Colonic mucosa (tissue), 4 donors: ENCODE measurements around the gene ARHGAP22. TPM values are rescaled to one million over a fixed set of nuclear protein-coding genes. Genes with fewer than 3 reads are reported as not detected.

Source experiments
- DNase-seq: peaks from one replicate; pipeline ENCODE4 v3.0.0-alpha.2; 2020
- H3K27ac ChIP-seq: fragments of 200-600 bp; one replicate; pipeline ENCODE4 v1.8.0; 2021
- H3K27me3 ChIP-seq: fragments of 200-600 bp; one replicate; pipeline ENCODE4 v1.8.0; 2021
- H3K36me3 ChIP-seq: fragments of 200-600 bp; one replicate; pipeline ENCODE4 v1.8.0; 2021
- H3K4me1 ChIP-seq: fragments of 200-600 bp; one replicate; pipeline ENCODE4 v1.8.0; 2021; ENCODE audit warnings: mild to moderate bottlenecking
- H3K4me3 ChIP-seq: fragments of 200-600 bp; one replicate; pipeline ENCODE4 v1.8.0; 2021
- H3K9ac ChIP-seq, 2 donors: one replicate each; pipeline ENCODE4 v1.7.0; 2013; ENCODE audit warnings: control low read depth in 2 of 2, low read depth in 2 of 2, low read length in 2 of 2
- H3K9me3 ChIP-seq: fragments of 200-600 bp; one replicate; pipeline ENCODE4 v1.8.0; 2021
- intact Hi-C: fragments of 100-400 bp; cut with DNase I; formaldehyde crosslinking; loops from one replicate; pipeline ENCODE4 v1.14.1; 2022
- total RNA-seq, 2 donors: library from RNA; stranded (reverse); fragmentation: NEBNext Ultra II Directional in 1 of 2; extraction: Animal tissue kit (Norgen Biotek cat#: 25700) in 1 of 2; gene quantifications; one replicate each; pipeline ENCODE4 v1.2.1, GENCODE V29; 2021
- TF ChIP-seq, protein P1 (sequence below): fragments of 200-600 bp; IDR thresholded peaks from one replicate; pipeline ENCODE4 v1.8.0; 2022; ENCODE audit warnings: antibody characterized with exemption, mild to moderate bottlenecking
- donor health status: healthy.
- donor health status: DM: no; HTN: no; CAD: no.
- donor health status: DM: no; HTN: no; CAD: no.

ARHGAP22 gene
- total RNA-seq, 2 donors from 2014 or later, result 0.86 to 1.6 TPM

DNA sequence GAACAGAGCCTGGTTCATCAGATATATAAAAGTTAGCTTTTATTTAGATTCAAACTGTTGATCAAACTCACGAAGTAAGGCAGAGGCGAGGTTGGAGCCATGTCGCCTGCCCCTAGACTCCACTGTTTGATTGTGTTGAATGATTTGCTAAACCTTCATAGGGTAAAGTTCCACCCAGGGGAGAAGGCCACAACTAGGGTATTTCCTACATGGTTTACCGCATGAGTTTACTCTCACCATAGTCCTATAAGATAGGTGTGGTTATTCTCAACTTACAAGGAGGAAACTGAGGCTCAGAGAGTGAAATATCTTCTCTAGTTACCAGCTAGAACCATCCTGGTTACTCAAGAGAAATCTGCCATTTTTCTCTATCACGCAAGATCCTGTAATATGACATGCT, 31.8 kb downstream of the ARHGAP22 start:
- intact Hi-C loops, result no loop called here
- H3K9me3 ChIP-seq, result no peaks in the 10 kb centered on the region
- DNase-seq, result no peak
- no peak overlapping the region for H3K9ac ChIP-seq
- H3K27me3 ChIP-seq, result no peaks in the 10 kb centered on the region
- no peaks in the 10 kb centered on the region for H3K36me3 ChIP-seq
- no peak overlapping the region for H3K4me3 ChIP-seq
- H3K4me1 ChIP-seq, result no peaks in the 10 kb centered on the region
- TF ChIP-seq, protein P1, sequence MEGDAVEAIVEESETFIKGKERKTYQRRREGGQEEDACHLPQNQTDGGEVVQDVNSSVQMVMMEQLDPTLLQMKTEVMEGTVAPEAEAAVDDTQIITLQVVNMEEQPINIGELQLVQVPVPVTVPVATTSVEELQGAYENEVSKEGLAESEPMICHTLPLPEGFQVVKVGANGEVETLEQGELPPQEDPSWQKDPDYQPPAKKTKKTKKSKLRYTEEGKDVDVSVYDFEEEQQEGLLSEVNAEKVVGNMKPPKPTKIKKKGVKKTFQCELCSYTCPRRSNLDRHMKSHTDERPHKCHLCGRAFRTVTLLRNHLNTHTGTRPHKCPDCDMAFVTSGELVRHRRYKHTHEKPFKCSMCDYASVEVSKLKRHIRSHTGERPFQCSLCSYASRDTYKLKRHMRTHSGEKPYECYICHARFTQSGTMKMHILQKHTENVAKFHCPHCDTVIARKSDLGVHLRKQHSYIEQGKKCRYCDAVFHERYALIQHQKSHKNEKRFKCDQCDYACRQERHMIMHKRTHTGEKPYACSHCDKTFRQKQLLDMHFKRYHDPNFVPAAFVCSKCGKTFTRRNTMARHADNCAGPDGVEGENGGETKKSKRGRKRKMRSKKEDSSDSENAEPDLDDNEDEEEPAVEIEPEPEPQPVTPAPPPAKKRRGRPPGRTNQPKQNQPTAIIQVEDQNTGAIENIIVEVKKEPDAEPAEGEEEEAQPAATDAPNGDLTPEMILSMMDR, result no peak
- no peak overlapping the region for H3K27ac ChIP-seq

- Histone ChIP-seq H3K27me3 (no peaks in the 10 kb centered on the region), H3K36me3 (no peaks in the 10 kb centered on the region), H3K9ac (no peak overlapping the region), H3K4me3 (no peak overlapping the region), H3K27ac (no peak overlapping the region), H3K9me3 (no peaks in the 10 kb centered on the region), H3K4me1 (no peaks in the 10 kb centered on the region)
- TF ChIP-seq, protein P1, result no peak
- intact Hi-C loops, result no loop called here
- DNase-seq, result no peak
Observed at GRCh38 chr10:48572414-48572813, 32.5 kb downstream of the ARHGAP22 start.

- H3K4me1 ChIP-seq, result no peaks in the 10 kb centered on the region
- H3K9me3 ChIP-seq, result no peaks in the 10 kb centered on the region
- no peak overlapping the region for H3K9ac ChIP-seq
- TF ChIP-seq, protein P1, result no peak
- H3K27me3 ChIP-seq, result no peaks in the 10 kb centered on the region
- no peak overlapping the region for H3K4me3 ChIP-seq
- no peak overlapping the region for H3K27ac ChIP-seq
- intact Hi-C loops, result no loop called here
- no peak for DNase-seq
- H3K36me3 ChIP-seq, result no peaks in the 10 kb centered on the region
Observed at GRCh38 chr10:48568546-48568945, 36.3 kb downstream of the ARHGAP22 start.

GRCh38 chr10:48568131-48568530, 36.7 kb downstream of the ARHGAP22 start:
- TF ChIP-seq, protein P1, result no peak
- Histone ChIP-seq H3K9ac (no peak overlapping the region), H3K4me3 (no peak overlapping the region), H3K9me3 (no peaks in the 10 kb centered on the region), H3K36me3 (no peaks in the 10 kb centered on the region), H3K27ac (no peak overlapping the region), H3K4me1 (no peaks in the 10 kb centered on the region), H3K27me3 (no peaks in the 10 kb centered on the region)
- no peak for DNase-seq
- intact Hi-C loops, result no loop called here

DNA sequence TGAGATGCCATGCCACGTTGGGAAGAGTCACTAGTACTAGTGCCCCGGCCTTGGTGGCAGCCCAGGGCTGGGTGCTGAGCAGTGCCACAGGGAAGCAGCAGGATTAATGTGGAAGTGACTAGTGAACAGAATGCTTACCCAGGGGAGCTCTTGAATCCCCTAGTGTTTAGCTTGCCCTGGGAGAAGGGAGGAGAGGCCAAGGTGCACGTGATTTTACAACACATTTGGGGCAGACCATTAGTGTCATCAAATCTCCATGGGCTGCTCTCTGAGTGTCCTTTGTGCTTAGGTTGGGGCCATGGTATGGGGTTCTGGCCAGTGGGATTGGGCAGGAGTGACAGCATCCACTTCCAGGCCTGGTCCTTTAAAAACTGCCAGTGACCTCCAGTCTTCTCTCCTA, 37.5 kb downstream of the ARHGAP22 start:
- H3K27ac ChIP-seq, result no peak overlapping the region
- H3K4me3 ChIP-seq, result no peak overlapping the region
- no peaks in the 10 kb centered on the region for H3K9me3 ChIP-seq
- H3K36me3 ChIP-seq, result no peaks in the 10 kb centered on the region
- H3K27me3 ChIP-seq, result no peaks in the 10 kb centered on the region
- no peaks in the 10 kb centered on the region for H3K4me1 ChIP-seq
- no peak for DNase-seq
- intact Hi-C loops, result no loop called here
- H3K9ac ChIP-seq, result no peak overlapping the region
- TF ChIP-seq, protein P1, result no peak
